Measurements from ENCODE around the gene AUTS2.

AUTS2 gene

DNA sequence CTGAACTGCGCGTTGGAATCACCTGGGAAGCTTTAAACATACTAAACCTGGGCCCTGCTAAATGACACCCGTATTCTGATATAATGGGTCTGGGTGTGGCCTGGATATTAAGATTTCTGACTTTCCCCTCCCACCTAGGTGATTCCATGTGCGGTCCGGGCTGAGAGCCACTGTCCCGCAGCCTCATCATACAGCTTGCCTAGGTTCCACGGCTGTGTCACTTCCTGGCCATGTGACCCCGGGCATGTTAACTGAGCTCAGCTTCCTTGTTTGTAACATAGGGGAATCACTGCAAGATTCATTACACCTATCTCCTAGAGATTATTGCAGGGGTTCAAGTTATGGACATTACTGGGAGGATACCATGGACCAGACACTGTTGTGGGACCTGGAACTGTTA, 1061.0 kb downstream of the AUTS2 start:
- no peak for DNase-seq

DNA sequence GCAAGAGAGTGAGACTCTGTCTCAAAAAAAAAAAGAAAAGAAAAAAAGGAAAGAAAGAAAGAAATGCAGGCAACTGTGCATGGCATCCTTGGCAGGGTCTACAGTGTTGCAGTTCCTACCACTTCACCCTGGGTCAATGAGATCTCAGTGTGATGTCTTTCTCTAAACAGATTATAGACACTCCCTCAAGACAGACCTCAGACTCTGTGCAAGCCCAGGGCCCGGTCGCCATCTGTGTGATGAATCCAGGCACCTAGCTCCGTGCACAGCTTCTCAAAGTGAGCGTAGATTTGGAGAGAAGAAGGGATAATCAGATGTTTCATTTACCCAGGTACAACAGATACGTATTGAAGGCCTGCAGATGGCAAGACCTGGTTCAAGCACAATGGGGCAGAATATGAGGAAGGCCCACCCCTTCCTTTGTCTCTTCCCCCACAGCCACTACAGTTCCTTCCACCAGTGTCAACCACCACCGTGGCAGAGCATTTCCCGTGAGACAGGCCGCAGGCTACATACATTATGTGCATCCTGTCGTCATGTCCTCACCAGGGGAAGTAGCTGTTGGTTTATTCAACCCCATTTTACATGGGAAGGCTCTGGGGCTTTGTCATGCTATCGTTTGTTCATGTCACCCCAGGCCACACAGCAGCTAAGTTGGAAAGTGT, 1062.0 kb downstream of the AUTS2 start:
- no peak for DNase-seq

GRCh38 chr7:70660819-70661191, 1062.5 kb downstream of the AUTS2 start:
- DNase-seq: no peak

DNA sequence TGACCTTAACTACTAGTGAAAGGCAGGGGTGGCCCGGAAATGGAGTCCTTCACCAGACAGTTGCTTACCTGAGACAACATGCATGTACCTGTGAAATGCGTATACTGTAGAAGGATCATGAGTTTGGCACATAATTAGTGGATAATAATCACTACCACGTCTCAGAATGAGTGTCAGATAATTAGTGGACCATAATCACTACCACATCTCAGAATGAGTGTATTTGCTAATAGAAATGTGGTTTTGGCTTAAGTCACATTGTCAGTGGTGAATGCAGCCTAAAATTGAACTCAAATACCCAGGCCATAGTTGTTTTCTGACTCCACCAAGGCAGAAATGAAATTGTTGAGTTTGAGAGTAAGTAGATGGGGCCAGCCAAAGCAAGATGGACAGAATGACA, 1065.4 kb downstream of the AUTS2 start:
- no peak for DNase-seq

GRCh38 chr7:70665997-70666396, 1067.7 kb downstream of the AUTS2 start:
- no peak for DNase-seq

DNA sequence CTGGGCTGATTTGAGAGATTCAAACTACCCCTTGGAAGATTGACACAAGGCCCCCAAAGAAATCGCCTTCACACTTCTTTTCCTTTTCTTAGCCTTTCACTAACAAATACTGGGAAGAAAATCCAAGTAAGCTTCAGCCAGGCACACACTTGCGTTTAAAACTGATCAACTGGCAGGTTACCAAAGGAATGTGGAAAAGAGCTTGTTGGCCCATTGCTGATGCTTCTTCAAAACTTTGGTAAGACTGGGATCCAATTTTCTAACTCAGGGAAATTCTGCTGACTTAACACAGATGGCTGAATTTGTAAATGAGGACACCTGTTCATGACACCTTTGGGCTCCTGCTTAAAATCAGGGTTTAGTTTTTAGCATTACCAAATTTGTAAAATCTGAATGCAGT, 1069.1 kb downstream of the AUTS2 start:
- DNase-seq: no peak

- no peak for DNase-seq
Measured at GRCh38 chr7:70668606-70669358, 1070.5 kb downstream of the AUTS2 start.

DNA sequence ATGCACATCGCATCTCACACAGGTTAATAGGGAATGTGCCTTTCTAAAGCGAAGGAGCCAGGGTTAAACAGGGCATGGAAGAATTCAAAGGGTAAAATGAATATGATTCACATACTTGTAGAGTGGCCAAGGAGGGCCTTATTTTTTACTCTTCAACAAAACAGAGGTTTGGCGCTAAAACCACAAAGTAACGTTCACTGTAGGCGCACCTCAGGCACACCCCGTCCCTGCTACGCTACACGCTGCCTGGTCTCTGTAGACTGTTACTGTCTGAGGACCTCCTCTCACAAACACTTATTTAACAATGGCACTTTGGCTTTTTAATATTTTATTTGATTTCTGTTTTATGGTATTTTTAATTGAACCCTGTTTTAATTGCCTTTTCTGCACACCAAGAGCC, 1071.6 kb downstream of the AUTS2 start:
- DNase-seq: no peak

DNA sequence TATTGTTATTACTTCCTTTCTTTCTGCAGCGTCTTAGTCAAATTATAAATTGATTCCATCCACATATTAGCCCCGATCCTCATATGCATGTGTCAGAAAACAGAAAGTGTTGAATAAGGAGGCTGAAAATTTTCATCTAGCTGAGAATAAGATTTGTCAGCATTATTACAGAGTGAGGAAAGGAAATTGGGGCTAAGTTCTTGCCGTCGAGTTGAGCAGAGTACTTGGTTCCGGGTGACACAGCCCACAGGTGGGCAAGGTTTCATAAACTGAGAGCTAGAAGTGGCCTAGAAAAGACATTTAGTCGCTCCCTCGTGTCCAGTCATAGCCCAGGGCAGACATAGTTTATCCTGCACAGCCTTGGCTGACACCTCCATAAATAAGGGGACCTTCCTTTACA, 1072.0 kb downstream of the AUTS2 start:
- no peak for DNase-seq

- no peak for DNase-seq
Measured at GRCh38 chr7:70673778-70674570, 1075.7 kb downstream of the AUTS2 start.

GRCh38 chr7:70674571-70675010, 1076.3 kb downstream of the AUTS2 start:
- DNase-seq: no peak

GRCh38 chr7:70676243-70676642, 1078.0 kb downstream of the AUTS2 start:
- no peak for DNase-seq

DNA sequence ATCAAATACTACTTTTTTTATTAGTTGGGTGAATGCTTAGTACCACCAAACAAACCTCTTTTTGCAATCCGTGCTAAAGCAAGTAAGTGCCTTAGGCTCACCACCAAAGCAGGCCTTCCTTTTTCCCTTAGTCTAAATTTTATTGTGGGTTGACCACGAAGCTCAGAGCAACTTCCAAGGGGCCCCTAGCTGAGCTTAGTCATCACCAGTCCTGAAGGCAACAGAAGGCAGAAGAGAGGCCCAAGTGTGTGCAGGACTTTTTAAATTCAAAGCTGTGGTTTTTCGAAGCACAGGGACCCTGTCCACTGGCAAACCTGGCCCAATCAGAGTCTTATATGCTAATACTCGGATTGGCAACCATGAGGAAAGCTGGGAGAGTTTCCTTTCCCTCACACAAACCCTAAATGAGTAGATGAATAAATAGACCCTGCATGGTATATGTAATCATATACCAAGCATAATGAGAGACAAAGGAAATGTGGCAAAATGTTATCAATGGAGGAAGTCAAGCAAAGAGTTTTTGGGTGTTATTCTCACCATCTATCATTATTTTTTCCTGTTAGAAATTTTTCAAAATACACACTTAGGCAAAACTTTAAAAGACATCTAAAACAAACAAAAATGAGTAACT, 1080.5 kb downstream of the AUTS2 start:
- no peak for DNase-seq

DNA sequence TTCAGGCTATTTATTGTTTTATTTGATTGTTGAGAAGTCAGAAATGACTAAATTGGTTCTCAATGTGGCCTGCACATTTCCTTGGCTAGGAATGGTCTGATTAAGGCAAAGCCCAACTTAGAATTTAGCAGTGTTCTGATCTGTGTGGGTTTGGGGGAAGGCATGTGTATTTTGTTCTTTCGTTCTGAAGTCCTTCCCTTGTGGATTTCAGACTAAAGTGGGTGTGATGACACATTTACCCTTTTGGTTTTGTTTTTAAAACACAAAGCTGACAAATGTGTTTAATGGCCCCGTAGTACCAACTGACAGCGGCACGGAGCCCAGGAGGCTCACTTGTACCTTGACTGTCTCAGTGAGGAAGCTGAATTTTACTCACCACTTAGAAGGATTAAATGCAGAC, 1081.4 kb downstream of the AUTS2 start:
- no peak for DNase-seq

DNA sequence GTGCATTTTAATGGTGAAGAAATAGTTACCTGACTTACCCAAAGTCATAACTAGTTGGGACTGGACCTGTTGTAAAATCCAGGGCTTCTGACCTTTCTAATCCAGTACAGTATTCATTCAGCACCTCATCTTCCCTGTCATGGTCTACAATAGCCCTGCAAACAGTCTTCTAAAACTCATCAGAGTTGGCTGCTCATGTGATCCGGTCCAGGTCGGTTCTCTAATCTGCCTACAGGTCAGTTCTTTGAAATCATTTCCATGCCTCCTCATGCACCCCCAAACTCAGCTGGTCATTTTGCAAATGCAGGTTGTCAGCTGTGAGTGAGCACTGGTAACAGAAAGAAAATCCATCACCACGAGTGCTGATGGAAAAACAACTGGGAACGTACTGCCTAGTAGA, 1082.0 kb downstream of the AUTS2 start:
- DNase-seq: no peak

DNA sequence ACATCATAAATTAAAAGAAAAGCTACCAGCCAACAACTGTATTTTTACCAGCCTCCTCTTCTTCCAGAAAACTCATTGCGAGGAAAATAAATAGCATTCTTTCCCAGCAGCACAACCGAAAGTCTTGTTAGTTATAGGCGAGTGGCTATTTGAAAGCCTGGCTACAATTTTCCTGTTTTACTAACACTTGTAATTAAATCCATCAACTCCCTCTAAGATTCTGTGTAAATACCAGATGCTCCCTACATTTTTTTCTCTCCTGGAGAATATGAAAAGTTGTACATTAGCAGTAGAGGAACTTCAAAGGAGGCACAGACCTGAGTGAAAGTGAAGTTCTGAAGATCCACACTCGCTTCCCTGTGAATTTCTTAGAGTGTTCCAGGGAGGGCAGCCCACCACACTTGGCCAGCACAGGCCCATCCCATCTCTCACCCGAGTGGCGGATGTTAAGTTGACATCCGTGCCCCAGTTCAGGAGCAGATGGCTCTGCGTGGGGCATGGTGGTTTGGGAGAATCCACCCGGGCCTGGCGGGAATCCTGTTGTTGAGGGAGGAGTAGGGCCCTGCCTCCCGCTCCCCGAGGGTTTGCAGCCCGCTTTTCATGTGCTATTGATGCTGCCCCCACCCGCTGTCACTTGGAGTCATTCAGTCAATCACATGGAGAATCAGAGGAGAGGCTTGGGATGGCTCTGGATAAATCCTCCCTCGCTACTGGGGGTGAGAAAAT, 1082.6 kb downstream of the AUTS2 start:
- DNase-seq: no peak

- DNase-seq: no peak
Measured at GRCh38 chr7:70681469-70682350, 1083.4 kb downstream of the AUTS2 start.

- DNase-seq: no peak
Measured at GRCh38 chr7:70684173-70684572, 1085.9 kb downstream of the AUTS2 start.

DNA sequence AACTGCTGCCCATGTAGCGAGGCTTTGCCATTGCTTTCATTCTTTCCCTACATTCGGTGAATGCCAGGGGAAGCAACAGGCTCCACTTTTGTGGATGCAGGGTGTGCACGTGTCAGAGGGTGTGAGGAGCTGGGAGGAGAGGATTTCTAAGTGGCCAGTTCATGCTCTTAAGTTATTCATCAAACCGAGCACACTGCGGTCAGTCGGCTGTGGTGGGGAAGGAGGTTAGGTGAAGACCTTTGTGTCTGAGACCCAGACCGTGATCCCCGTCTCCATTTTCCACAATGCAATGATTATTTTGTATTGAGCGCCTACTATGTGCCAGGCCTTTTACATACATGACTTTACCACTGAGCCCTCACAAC, 1095.0 kb downstream of the AUTS2 start:
- no peak for DNase-seq

DNA sequence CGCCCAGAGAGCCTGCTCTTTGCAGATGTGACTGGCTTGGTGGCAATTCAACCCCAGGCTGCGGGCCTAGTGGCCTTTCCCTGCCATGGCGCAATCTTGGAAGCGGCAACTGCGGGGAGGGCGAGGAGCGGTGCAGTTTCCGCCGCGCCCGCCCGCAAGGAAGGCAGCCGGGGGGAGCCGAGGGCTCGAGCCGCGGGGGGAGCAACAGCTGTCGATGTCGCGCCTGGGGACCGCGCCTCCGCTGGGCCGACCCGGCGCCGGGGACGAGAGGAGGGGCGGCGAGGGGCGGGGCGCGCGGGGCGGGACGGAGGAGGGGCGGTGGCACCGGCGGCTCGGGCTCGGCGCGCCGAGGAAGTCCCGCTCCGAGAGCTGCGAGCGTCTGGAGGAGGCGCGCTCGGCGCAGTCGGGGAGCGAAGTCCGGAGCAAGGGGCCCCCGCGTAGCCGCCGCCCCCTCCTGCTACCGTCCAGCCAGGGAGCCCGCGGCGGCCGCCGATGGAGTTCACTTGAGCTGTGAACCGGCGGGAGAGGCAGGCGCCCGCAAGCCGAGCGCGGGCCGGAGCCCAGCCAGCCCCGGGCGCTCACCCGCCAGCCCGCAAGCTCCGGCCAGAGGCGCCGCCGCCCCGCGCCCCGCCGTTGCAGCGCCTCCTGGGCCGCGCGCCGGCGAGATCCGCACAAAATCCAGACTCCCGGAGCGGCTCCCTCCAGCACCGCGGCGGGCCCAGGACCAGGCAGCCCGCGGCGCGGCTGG, 1095.6 kb downstream of the AUTS2 start:
- DNase-seq: no peak

- DNase-seq: no peak
Measured at GRCh38 chr7:70694434-70694970, 1096.2 kb downstream of the AUTS2 start.
